D721Med (cell line): ENCODE measurements around the gene PIAS4.

ENCODE experiments used
- DNase-seq: peaks from one replicate; pipeline ENCODE4 v3.0.0; 2011; ENCODE audit warnings: low spot score; ENCODE audit not compliant: insufficient read length
- FAIRE-seq: peaks from 2 replicates; lab custom pipeline; 2011; peaks lifted over from hg19 to GRCh38; lab: Jason Lieb, UNC
- CTCF ChIP-seq: IDR thresholded peaks from 2 replicates; pipeline ENCODE4 v1.5.1; 2012; ENCODE audit warnings: mild to moderate bottlenecking, control low read depth; ENCODE audit not compliant: insufficient read depth; ENCODE audit errors: missing control alignments

PIAS4 gene

GRCh38 chr19:4016903-4017638, 9.5 kb downstream of the PIAS4 start:
- no peak for FAIRE-seq
- no peak for DNase-seq
- no peak for TF ChIP-seq CTCF

- DNase-seq (no peak), FAIRE-seq (no peak)
- TF ChIP-seq CTCF, result no peak
Observed at GRCh38 chr19:4018140-4018613, 10.6 kb downstream of the PIAS4 start.

GRCh38 chr19:4018775-4019504, 11.4 kb downstream of the PIAS4 start:
- FAIRE-seq (no peak), DNase-seq (no peak)
- no peak for TF ChIP-seq CTCF

GRCh38 chr19:4019578-4019977, 12.0 kb downstream of the PIAS4 start:
- FAIRE-seq, result no peak
- no peak for TF ChIP-seq CTCF
- DNase-seq, result no peak

GRCh38 chr19:4023600-4024398, 16.3 kb downstream of the PIAS4 start:
- no peak for FAIRE-seq
- TF ChIP-seq CTCF, result no peak
- no peak for DNase-seq

GRCh38 chr19:4025317-4025716, 17.8 kb downstream of the PIAS4 start:
- DNase-seq (no peak), FAIRE-seq (no peak)
- TF ChIP-seq CTCF, result no peak
